H1 (cell line): ENCODE measurements around the gene TNS1. TPM values are rescaled to one million over a fixed set of nuclear protein-coding genes. Genes with fewer than 3 reads are reported as not detected.

Source experiments
- CTCF ChIA-PET: fragments of 300-600 bp; sonication (Branson Sonifier 250); formaldehyde crosslinking; loops from one replicate; lab custom pipeline; 2021; ENCODE audit not compliant: partially characterized antibody; lab: Charles Lee
- POLR2A ChIA-PET: fragments of 300-600 bp; sonication (Branson Sonifier 250); formaldehyde crosslinking; loops from one replicate; lab custom pipeline; 2021; ENCODE audit warnings: inconsistent platforms; ENCODE audit not compliant: partially characterized antibody; lab: Charles Lee
- DNase-seq, 2 experiments: peaks; one replicate each; pipeline versions ENCODE4 v3.0.0 to v3.0.0-alpha.2; 2010 to 2022; ENCODE audit warnings: low spot score in 2 of 2, low read depth in 1 of 2, mixed read lengths in 1 of 2
- FAIRE-seq: peaks from 2 replicates; lab custom pipeline; 2011; peaks lifted over from hg19 to GRCh38; lab: Jason Lieb, UNC
- H2AFZ ChIP-seq: 2 replicates; pipeline ENCODE4 v1.8.1; 2012; ENCODE audit warnings: low read length, inconsistent platforms
- H2AK5ac ChIP-seq: 2 replicates; pipeline ENCODE4 v1.6.1; 2013; ENCODE audit warnings: low read depth, low read length
- H2BK120ac ChIP-seq: replicated peaks from 2 replicates; pipeline ENCODE3; 2013; ENCODE audit warnings: low read depth, low read length, inconsistent platforms
- H2BK12ac ChIP-seq: 2 replicates; pipeline ENCODE4 v1.6.1; 2013; ENCODE audit warnings: low read depth, low read length
- H2BK15ac ChIP-seq: 2 replicates; pipeline ENCODE4 v1.6.1; 2013; ENCODE audit warnings: low read length
- H2BK20ac ChIP-seq: 2 replicates; pipeline ENCODE4 v1.6.1; 2013; ENCODE audit warnings: low read length
- H2BK5ac ChIP-seq: 2 replicates; pipeline ENCODE4 v1.6.1; 2013; ENCODE audit warnings: low read depth, low read length
- H3K14ac ChIP-seq: 2 replicates; pipeline ENCODE4 v1.6.1; 2013; ENCODE audit warnings: inconsistent platforms; ENCODE audit not compliant: insufficient read length
- H3K18ac ChIP-seq: 2 replicates; pipeline ENCODE4 v1.6.1; 2013; ENCODE audit warnings: low read length; ENCODE audit errors: extremely low read depth
- H3K23ac ChIP-seq: 2 replicates; pipeline ENCODE4 v1.6.1; 2013; ENCODE audit warnings: inconsistent platforms; ENCODE audit not compliant: insufficient read length
- H3K23me2 ChIP-seq: 2 replicates; pipeline ENCODE4 v1.6.1; 2013; ENCODE audit warnings: low read depth, low read length
- H3K27ac ChIP-seq: 2 replicates; pipeline ENCODE4 v1.6.1; 2011; ENCODE audit warnings: low read depth, low read length, inconsistent platforms
- H3K27me3 ChIP-seq, 4 experiments: replicated peaks in 1 of 4; 1 replicate in 1 of 4; 2 replicates in 3 of 4; pipeline versions ENCODE4 v1.6.1 to v1.8.1; 2011 to 2013; ENCODE audit warnings: low read length in 3 of 4, mild to moderate bottlenecking in 3 of 4, inconsistent platforms in 2 of 4, mixed read lengths in 2 of 4, moderate library complexity in 1 of 4; ENCODE audit not compliant: control insufficient read depth in 3 of 4, insufficient read depth in 3 of 4; ENCODE audit errors: extremely low read depth in 1 of 4
- H3K36me3 ChIP-seq, 4 experiments: 2 replicates each; pipeline versions ENCODE4 v1.6.1 to v1.8.1; 2011 to 2013; ENCODE audit warnings: mild to moderate bottlenecking in 4 of 4, low read length in 3 of 4, moderate library complexity in 2 of 4, control low read depth in 1 of 4, inconsistent platforms in 1 of 4; ENCODE audit not compliant: insufficient read depth in 4 of 4, control insufficient read depth in 2 of 4
- H3K4ac ChIP-seq: replicated peaks from 2 replicates; pipeline ENCODE3; 2013; ENCODE audit warnings: low read length, low read depth, mixed read lengths, inconsistent platforms; ENCODE audit not compliant: insufficient read length
- H3K4me1 ChIP-seq, 4 experiments: replicated peaks in 1 of 4; 1 replicate in 1 of 4; 2 replicates in 3 of 4; pipeline versions ENCODE4 v1.6.1 to v1.8.1; 2011 to 2013; ENCODE audit warnings: low read length in 3 of 4, inconsistent platforms in 2 of 4, mixed read lengths in 1 of 4; ENCODE audit not compliant: insufficient read depth in 4 of 4, control insufficient read depth in 3 of 4
- H3K4me2 ChIP-seq, 2 experiments: 2 replicates each; pipeline versions ENCODE4 v1.6.1 to v1.8.1; 2011 to 2013; ENCODE audit warnings: low read depth in 2 of 2, low read length in 2 of 2, control low read depth in 1 of 2, inconsistent platforms in 1 of 2, mild to moderate bottlenecking in 1 of 2; ENCODE audit not compliant: insufficient read depth in 1 of 2
- H3K4me3 ChIP-seq, 4 experiments: fragments of 200-600, 300-600 bp in 1 of 4; sonication (generic), shearing (Covaris generic), sonication (Bioruptor Twin) in 1 of 4; 2 replicates each; pipeline versions ENCODE4 v1.5.1 to v1.8.1; 2011 to 2016; ENCODE audit warnings: low read length in 4 of 4, low read depth in 3 of 4, control low read depth in 2 of 4, inconsistent platforms in 2 of 4, mild to moderate bottlenecking in 2 of 4, mixed read lengths in 1 of 4, moderate library complexity in 1 of 4; ENCODE audit not compliant: insufficient read depth in 2 of 4; ENCODE audit errors: extremely low read depth in 1 of 4
- H3K56ac ChIP-seq: replicated peaks from 2 replicates; pipeline ENCODE3; 2013; ENCODE audit warnings: low read depth, mild to moderate bottlenecking, mixed read lengths, low read length, inconsistent platforms; ENCODE audit not compliant: insufficient read length
- H3K79me1 ChIP-seq: 2 replicates; pipeline ENCODE4 v1.6.1; 2013; ENCODE audit warnings: low read depth, low read length, control low read depth
- H3K79me2 ChIP-seq, 2 experiments: 2 replicates each; pipeline versions ENCODE4 v1.6.1 to v1.8.1; 2012 to 2013; ENCODE audit warnings: low read length in 2 of 2, mild to moderate bottlenecking in 2 of 2, inconsistent platforms in 1 of 2; ENCODE audit not compliant: insufficient read depth in 2 of 2, control insufficient read depth in 1 of 2
- H3K9ac ChIP-seq, 4 experiments: replicated peaks in 1 of 4; 1 replicate in 1 of 4; 2 replicates in 3 of 4; pipeline versions ENCODE4 v1.6.1 to v1.8.1; 2011 to 2013; ENCODE audit warnings: low read depth in 3 of 4, low read length in 3 of 4, control low read depth in 2 of 4, mild to moderate bottlenecking in 2 of 4, moderate library complexity in 2 of 4, inconsistent platforms in 1 of 4; ENCODE audit errors: extremely low read depth in 1 of 4
- H3K9me3 ChIP-seq, 2 experiments: 2 replicates each; pipeline versions ENCODE4 v1.6.1 to v1.8.1; 2012 to 2013; ENCODE audit warnings: mild to moderate bottlenecking in 2 of 2, moderate library complexity in 2 of 2, control low read depth in 1 of 2, inconsistent platforms in 1 of 2, low read depth in 1 of 2, low read length in 1 of 2, mixed read lengths in 1 of 2; ENCODE audit not compliant: insufficient read depth in 2 of 2
- H4K20me1 ChIP-seq, 2 experiments: replicated peaks in 1 of 2; 2 replicates each; pipeline versions ENCODE3 to v1.8.1; 2011 to 2013; ENCODE audit warnings: inconsistent platforms in 2 of 2, low read length in 2 of 2, mild to moderate bottlenecking in 1 of 2; ENCODE audit not compliant: insufficient read depth in 2 of 2, control insufficient read depth in 1 of 2
- H4K5ac ChIP-seq: 2 replicates; pipeline ENCODE4 v1.6.1; 2013; ENCODE audit warnings: low read length, low read depth, mixed read lengths, inconsistent platforms; ENCODE audit not compliant: insufficient read length
- H4K8ac ChIP-seq: 2 replicates; pipeline ENCODE4 v1.8.0; 2013; ENCODE audit warnings: mild to moderate bottlenecking, moderate library complexity, low read length, inconsistent platforms; ENCODE audit not compliant: insufficient read depth; ENCODE audit errors: extremely low read depth
- H4K91ac ChIP-seq: replicated peaks from 2 replicates; pipeline ENCODE3; 2013; ENCODE audit warnings: low read length, mixed read lengths, inconsistent platforms; ENCODE audit not compliant: insufficient read length
- HDAC2 ChIP-seq, 2 experiments: fragments of 300-600 bp in 1 of 2; sonication (generic) in 1 of 2; IDR thresholded peaks; 2 replicates each; pipeline ENCODE4 v1.6.1; 2011 to 2012; ENCODE audit warnings: low read depth in 2 of 2, low read length in 2 of 2, mild to moderate bottlenecking in 2 of 2, moderate library complexity in 2 of 2, borderline replicate concordance in 1 of 2, inconsistent platforms in 1 of 2
- TEAD4 ChIP-seq: IDR thresholded peaks from 2 replicates; pipeline ENCODE4 v1.6.1; 2012; ENCODE audit warnings: low read depth, low read length, inconsistent platforms, mixed read lengths
- WGBS, 2 experiments: shearing (Covaris generic) in 1 of 2; methylation state at CpG; one replicate each; pipeline versions ENCODE4 v1.1.6 to v1.1.7; 2013 to 2015; ENCODE audit warnings: low lambda C conversion rate in 2 of 2, mixed read lengths in 2 of 2, inconsistent platforms in 1 of 2, low coverage in 1 of 2, missing lambda C conversion rate in 1 of 2; ENCODE audit not compliant: insufficient replicate concordance in 2 of 2, insufficient coverage in 1 of 2, insufficient read length in 1 of 2; ENCODE audit errors: extremely low coverage in 1 of 2, missing lambda C conversion rate in 1 of 2; 5-methylcytosine and 5-hydroxymethylcytosine counted together
- polyA plus RNA-seq, 7 experiments: library from polyadenylated mRNA; depleted of rRNA in 3 of 7; stranded (reverse) in 5 of 7; unstranded in 2 of 7; fragments of >200 nt in 5 of 7; fragments of 200-250 nt in 2 of 7; gene quantifications; 1 replicate in 5 of 7; 2 replicates in 1 of 7; 4 replicates in 1 of 7; pipeline versions ENCODE4 v1.2.1 to v1.2.3, GENCODE V29; 2011 to 2013; ENCODE audit warnings: missing spikeins in 2 of 7, mixed read lengths in 2 of 7
- total RNA-seq: library from RNA; stranded (reverse); fragmentation: NEBNext Ultra II Directional; extraction: Animal tissue kit (Norgen Biotek cat#: 25700); gene quantifications from 2 replicates; pipeline ENCODE4 v1.2.1, GENCODE V29; 2021

Gene TNS1
- total and polyA plus RNA-seq, 2 of the 8 experiments (the other 6 are each of a cell fraction or from before 2014, with no cell fraction given) = 1.5 to 5.1 TPM

DNA sequence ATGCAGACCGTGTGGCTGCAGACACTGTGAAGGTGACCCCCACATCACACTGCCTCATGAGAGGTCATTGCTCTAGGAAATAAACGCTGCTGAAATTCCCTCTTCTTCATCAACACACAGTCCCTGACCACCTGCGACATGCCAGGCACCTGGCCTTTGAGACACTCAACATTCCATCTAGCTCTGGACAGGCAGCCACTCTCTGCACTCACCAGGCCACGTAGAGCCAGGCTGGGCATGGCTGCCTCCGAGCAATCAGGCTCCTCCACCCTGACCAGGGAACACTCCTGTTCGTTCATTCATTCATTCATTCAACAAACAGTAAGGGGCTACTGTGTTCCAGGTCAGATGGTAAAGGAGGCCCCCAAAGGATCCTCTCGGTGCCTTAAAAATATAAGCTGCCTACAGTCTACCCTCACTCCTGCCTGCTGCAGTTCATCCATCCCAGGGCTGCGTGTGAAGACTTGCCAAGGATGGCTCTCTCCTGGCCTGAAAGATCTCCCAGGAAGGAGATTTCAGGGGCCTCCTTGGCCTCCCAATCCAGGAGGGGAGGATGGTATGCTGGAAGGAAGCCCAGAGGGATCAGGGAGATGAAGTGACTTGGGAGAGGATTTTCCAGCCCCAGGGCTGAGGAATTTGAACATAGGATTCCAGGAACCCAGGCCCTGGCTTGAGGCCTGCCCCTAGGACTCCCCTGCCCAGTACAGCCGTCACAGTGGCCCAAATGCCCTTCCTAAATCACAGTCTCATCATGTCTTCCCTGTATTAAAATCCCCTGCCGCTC is 66.7 kb downstream of the TNS1 start:
- H2AFZ ChIP-seq = no peak overlapping the region
- H2AK5ac ChIP-seq = no peak overlapping the region
- POLR2A ChIA-PET = no interaction called here
- H3K27me3 ChIP-seq = no peaks in the 10 kb centered on the region; a peak in 1 of 7 replicates
- no peak overlapping the region for H4K5ac ChIP-seq
- H3K23ac ChIP-seq = no peak overlapping the region
- peaks cover 11 to 29% (median 22%) of the 10 kb centered on the region in 4 experiments for H3K4me1 ChIP-seq
- H2BK5ac ChIP-seq = peak overlapping the region; percentile 41; the same call in 1 of the 2 replicates
- DNase-seq (no peak), FAIRE-seq (no peak)
- H2BK20ac ChIP-seq = peak overlapping the region; percentile 98; the same call in 1 of the 2 replicates
- peak overlapping the region; percentile 88; the same call in 1 of the 2 replicates for H2BK15ac ChIP-seq
- no peaks in the 10 kb centered on the region for H3K36me3 ChIP-seq
- no peak overlapping the region for H4K91ac ChIP-seq
- WGBS, 2 experiments = 75% methylated on average over 10 of the region's 10 CpGs; no CpG with 5 or more reads in 1 of the 2 experiments
- no peak overlapping the region; a peak in 1 of 7 replicates for H3K9ac ChIP-seq
- no peak overlapping the region for H2BK120ac ChIP-seq
- no peak overlapping the region for H3K56ac ChIP-seq
- H3K14ac ChIP-seq = no peak overlapping the region
- H3K23me2 ChIP-seq = no peaks in the 10 kb centered on the region
- H2BK12ac ChIP-seq = peak overlapping the region; percentile 94; the same call in 1 of the 2 replicates
- H3K4ac ChIP-seq = no peak overlapping the region
- no peak overlapping the region for H3K27ac ChIP-seq
- peak overlapping the region; percentile 18 to 48; a peak in 2 of 4 replicates for H3K4me2 ChIP-seq
- no peak overlapping the region for H3K4me3 ChIP-seq
- H3K18ac ChIP-seq = 0 out of 2 replicates have a peak overlapping the region, but pooled peaks have one; percentile 5
- H4K8ac ChIP-seq = no peak overlapping the region
- H3K9me3 ChIP-seq = no peaks in the 10 kb centered on the region
- H3K79me2 ChIP-seq = no peaks in the 10 kb centered on the region
- CTCF ChIA-PET = interaction anchor here (0.9 to 22.2 kb wide), 11 partner anchors 9 to 150 kb away, joined by 3 to 480 read pairs (median 8); no protein-coding TSS in a partner anchor
- H4K20me1 ChIP-seq = no peaks in the 10 kb centered on the region
- TF ChIP-seq TEAD4 (0 out of 2 replicates have a peak, but pooled peaks have one; percentile 26), HDAC2 (IDR thresholded peaks at IDR 0.05; ENCODE audit: borderline replicate concordance in 1 of 2, low read depth in 2 of 2, low read length in 2 of 2) (no peak)
- no peaks in the 10 kb centered on the region for H3K79me1 ChIP-seq
